ELR (cell line): Measurements from ENCODE around the gene BFSP2.

Source experiments
- DNase-seq: peaks from one replicate; pipeline ENCODE4 v3.0.0-alpha.2; 2015; ENCODE audit warnings: low read depth

The BFSP2 gene

DNA sequence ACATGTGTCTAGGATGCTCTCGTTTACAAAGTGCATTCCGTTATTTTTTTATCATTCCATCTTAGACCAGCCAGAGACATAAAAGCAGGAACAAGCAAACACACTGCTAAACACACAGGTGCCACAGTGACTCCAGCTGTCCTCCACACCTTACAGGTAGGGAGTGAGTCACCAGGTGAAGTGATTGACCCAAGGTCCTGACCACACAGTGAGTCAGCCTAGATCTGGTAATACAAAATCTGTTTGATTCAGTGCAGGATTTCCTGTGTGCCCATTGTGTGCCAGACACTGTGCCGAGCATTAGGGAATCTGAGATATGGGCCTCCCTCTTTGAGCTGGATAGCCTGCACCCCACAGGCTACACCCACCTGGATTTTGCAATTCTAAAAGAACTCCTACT is 16.7 kb upstream of the BFSP2 start:
- DNase-seq, result peak; percentile 17

DNA sequence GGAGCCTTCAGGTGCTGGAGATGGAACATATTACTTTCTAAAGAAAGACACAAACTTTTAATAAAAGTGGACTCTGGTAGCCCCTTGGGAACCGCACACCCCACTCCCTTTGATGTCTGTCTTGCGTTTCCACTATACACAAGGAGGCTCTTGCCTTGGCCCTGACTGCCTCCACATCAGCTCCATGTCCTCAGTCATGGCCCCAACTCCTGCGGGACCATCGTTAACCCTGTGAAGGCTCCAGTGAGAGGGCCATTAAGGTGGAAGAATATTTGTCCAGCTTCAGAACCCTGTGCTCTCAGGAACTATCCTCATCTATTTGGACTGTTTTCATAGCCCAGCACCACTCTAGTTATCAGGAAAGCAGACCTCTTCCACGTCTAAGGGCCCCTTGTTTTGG is 16.1 kb upstream of the BFSP2 start:
- DNase-seq, result no peak

DNA sequence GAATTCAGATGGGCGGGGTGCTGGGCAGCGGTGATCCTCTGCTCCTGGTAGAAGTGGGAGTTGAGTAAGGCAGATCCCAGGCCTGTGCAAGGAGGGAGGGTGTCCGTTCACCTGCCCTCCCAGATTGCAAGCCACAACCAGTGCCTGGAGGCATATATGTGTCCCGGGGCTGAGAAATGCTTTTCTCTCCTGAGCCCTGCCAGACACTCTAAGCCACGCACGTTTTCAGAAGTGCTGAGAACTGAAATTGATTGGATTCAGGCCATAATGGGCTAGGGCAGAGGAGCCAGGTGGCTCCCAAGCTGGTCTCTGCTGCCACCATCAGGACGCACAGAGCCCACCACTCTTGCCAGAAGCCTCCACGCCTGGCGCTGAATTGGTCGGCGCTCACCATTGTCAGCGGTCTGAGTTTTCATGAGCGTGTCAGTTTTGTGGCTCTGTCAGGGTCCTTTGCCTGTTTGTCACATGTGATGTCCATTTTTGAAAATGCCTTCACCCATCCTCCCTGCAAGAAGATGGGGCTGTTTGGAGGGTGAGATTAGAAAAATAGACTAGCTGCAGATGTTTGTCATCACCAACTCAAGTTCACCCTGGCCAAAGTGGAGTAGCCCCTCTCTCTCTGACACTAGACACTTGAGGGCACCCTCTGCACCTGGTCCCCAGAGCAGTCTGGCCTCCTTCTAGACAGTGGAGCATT is 15.4 kb upstream of the BFSP2 start:
- peak; percentile 69 for DNase-seq

- peak; percentile 11 for DNase-seq
Observed at GRCh38 chr3:133386876-133387275, 13.0 kb upstream of the BFSP2 start.

DNA sequence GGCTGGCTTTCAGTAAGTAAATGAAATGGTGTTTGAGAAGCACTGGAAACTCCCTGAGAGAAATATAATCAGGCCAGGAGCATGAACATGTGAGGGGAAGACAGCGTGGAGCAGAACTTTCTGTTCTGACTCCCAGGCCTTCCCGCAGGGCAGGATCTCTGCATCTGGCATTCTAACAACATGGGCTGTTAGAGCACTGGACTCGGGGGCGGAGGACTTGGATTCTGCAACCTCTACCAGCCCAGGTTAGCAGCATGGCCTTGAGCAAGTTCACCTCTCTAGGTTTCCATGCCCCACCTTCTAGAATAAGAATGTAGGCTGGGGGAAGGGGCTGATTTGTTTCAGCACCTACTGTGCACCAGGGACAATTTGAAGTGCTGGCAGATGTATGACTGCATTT is 12.5 kb upstream of the BFSP2 start:
- DNase-seq, result no peak

GRCh38 chr3:133388696-133389395 is 11.0 kb upstream of the BFSP2 start:
- no peak for DNase-seq

DNA sequence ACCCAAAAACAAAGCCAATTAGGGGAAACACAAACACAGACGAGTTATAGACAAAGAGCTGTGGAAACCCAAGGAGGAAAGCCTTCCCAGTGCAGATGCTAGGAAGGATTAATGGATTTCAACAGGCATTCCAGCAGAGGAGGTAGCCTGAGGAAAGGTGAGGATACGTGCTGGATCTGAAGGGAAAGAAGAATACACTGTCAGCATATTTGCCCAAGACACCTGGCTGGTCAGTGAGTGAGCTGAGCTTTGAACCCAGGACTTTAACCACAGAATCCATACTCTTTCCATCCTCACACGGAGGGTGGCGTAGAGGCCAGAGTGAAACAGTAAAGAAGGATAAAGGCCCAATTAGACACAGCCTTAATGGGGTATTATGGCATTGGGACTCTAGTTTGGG is 9.1 kb upstream of the BFSP2 start:
- no peak for DNase-seq

- no peak for DNase-seq
Observed at GRCh38 chr3:133393204-133393603, 6.7 kb upstream of the BFSP2 start.

- DNase-seq, result no peak
Observed at GRCh38 chr3:133393691-133394474, 6.0 kb upstream of the BFSP2 start.

DNA sequence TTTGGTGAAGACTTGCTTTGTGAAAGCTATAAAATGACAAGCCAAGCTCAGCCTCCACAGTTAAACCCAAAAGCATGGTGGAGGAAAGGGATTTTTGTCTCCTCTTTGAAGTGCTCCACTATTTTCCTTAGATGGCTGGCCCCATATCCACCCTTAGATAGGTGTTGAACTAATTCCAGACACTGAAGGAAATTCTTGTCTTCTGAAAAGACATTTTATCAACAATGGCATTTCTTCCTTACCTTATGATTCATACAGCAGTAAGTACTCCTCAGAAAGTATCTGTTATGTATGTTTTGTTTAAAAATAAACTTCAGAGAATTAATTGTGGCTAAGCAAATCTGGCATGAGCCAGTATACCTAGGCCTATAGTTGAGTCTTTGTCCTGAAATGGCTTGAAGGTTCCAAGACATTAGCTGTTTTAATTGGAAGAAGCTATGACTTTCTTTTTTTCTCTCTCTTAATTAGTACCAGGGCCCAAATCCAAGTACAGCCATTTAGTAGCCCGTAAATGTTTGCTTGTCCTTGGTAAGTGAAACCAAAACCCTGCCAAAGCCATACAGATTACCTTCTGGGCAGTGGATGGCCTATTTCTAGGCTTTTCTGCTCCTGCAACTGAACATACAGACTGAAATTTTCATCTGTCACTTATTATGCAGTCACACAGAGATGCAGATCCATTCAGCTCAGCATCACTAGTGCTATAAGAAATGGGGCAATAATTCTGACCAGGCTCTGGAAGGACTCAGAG is 5.1 kb upstream of the BFSP2 start:
- DNase-seq, result no peak

GRCh38 chr3:133396906-133397305 is 3.0 kb upstream of the BFSP2 start:
- no peak for DNase-seq

DNA sequence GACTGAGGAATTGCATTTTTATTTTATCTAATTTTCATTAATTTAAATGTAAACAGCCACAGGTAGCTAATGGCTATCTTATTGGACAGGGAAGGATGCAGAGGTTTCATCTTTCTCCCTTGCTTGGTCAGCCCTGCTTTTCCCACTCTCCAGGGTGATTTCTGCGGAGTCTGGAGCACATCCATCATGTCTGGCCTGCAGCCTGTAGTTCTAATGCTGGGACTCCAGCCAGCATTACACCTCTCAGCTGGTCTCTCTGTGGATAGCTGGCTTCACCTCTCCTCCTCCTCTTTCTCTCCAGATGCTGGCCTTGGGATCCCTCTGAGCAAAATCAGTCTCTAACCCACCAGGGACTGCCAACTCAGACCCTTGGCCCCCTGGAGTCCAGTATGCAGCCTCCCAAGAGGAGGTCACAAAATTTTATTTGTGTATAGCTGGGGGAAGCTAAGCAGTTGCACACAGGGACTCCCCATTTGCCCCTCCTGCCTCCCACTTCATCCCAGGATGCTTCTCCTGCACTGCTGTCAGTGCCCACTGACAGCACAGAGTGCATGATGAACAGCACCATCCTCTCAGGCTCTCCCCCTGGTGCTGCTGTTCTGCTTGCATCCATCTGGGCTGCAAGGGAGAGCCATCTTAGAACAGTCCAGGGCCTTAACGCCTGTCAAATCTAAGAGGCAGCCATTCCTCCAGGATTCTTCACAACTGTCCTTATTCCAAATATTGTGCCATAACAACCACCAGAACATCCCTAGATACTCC is 1.7 kb downstream of the BFSP2 start:
- DNase-seq, result no peak

GRCh38 chr3:133404920-133405319 is 5.1 kb downstream of the BFSP2 start:
- DNase-seq, result no peak

DNA sequence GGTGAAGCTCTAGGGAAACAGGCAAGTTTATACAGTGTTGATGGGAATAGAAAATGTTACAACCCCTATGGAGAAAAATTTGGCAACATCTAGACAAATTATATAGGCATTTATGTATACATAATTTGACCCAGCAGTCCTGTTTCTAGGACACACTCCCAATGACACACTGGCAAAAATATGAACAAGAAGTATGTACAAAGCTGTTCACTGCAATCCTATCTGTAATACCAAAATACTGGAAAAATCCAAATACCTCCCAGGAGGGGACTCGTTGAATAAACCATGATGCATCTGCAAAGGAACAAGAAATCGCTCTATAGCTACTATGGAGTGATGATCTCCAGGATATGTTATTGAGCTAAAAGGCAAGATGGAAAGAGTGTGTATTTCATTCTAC is 8.5 kb downstream of the BFSP2 start:
- DNase-seq, result no peak

DNA sequence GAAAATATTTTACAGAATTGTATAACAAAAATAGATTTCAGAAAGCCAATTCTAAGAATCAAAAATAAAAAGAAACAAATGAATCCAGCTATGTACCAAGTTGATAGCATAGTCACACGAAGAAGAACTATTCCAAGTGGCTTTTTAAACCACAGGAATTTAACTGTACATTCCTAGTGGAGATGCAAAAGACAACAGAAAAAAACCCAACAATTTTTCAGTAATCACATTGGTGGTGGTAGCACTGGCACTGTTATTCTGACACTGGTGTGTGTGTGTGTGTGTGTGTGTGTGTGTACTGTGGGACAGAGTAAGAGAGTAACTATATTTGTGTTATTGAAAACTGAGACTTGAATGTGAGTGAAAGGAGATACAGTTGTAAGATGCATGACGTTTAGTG is 9.1 kb downstream of the BFSP2 start:
- DNase-seq, result peak; percentile 67

GRCh38 chr3:133410191-133410892 is 10.5 kb downstream of the BFSP2 start:
- no peak for DNase-seq

DNA sequence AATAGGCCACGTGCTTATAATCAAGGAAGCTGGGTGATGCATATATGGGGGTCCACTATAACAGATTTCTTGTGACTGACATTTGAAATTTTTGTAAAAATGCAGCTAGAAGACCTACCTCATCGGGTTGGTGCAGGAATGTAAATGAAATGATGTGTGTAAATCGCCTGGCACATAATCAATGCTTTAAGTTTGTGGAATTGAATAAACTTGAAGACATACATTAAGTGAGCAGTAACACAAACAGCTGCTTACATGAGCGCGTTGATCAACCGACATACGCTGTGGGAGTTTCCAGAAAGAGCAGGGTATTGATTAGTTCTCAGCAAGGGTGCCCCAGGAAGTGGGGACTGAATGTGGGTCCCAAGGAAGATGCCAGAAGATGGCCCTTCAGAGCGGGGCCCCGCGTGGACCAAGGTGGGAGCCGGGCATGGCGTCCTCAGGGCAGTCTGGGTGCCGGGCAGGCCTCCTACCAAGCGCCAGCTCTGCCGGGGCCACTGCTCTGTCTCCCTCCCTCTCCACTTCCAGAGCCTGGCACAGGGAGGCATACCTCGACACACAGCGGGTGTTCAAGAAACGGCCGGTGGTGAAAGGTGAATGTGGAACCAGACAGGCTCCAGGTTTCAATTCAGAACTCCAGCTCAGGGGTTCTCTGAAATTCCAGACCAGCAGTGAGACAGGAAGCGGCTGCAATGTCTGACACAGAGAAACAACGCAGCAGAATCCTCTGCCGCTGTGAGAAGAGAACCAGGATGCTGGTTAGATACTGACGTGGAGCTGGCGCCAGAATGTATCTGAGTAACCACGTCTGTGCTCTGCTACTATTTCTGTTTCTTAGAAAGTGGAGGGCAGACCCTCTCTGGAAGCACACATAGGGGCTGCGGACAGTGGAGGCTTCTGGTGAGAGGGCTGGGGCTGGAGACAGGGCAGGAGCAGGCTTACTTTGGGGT is 12.6 kb downstream of the BFSP2 start:
- DNase-seq, result peak; percentile 83

GRCh38 chr3:133413161-133414020 is 13.5 kb downstream of the BFSP2 start:
- peak; percentile 63 for DNase-seq

GRCh38 chr3:133414021-133414392 is 14.2 kb downstream of the BFSP2 start:
- DNase-seq, result no peak
